NB4 (cell line): Measurements from ENCODE around the gene XKR7.

Source experiments
- TF ChIP-seq, protein P1 (sequence below): IDR thresholded peaks from one replicate; pipeline ENCODE4 v1.5.1; 2012; ENCODE audit warnings: low read depth, low read length
- TF ChIP-seq, protein P2 (sequence below): IDR thresholded peaks from 2 replicates; pipeline ENCODE4 v1.6.1; 2011; ENCODE audit warnings: low read depth, low read length

- TF ChIP-seq, protein P1, sequence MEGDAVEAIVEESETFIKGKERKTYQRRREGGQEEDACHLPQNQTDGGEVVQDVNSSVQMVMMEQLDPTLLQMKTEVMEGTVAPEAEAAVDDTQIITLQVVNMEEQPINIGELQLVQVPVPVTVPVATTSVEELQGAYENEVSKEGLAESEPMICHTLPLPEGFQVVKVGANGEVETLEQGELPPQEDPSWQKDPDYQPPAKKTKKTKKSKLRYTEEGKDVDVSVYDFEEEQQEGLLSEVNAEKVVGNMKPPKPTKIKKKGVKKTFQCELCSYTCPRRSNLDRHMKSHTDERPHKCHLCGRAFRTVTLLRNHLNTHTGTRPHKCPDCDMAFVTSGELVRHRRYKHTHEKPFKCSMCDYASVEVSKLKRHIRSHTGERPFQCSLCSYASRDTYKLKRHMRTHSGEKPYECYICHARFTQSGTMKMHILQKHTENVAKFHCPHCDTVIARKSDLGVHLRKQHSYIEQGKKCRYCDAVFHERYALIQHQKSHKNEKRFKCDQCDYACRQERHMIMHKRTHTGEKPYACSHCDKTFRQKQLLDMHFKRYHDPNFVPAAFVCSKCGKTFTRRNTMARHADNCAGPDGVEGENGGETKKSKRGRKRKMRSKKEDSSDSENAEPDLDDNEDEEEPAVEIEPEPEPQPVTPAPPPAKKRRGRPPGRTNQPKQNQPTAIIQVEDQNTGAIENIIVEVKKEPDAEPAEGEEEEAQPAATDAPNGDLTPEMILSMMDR: no peak
- TF ChIP-seq, protein P2, sequence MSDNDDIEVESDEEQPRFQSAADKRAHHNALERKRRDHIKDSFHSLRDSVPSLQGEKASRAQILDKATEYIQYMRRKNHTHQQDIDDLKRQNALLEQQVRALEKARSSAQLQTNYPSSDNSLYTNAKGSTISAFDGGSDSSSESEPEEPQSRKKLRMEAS: no peak
Observed at GRCh38 chr20:31977080-31977479, 9.1 kb downstream of the XKR7 start.
